GM19043 (cell line): Measurements from ENCODE around the gene TRIM17.

Experiments used
- ATAC-seq: cut with Tn5 transposase; IDR thresholded peaks from one replicate; pipeline ENCODE4 v1.9.1; 2021; ENCODE audit warnings: low read depth; ENCODE audit not compliant: unreplicated experiment

Gene TRIM17

DNA sequence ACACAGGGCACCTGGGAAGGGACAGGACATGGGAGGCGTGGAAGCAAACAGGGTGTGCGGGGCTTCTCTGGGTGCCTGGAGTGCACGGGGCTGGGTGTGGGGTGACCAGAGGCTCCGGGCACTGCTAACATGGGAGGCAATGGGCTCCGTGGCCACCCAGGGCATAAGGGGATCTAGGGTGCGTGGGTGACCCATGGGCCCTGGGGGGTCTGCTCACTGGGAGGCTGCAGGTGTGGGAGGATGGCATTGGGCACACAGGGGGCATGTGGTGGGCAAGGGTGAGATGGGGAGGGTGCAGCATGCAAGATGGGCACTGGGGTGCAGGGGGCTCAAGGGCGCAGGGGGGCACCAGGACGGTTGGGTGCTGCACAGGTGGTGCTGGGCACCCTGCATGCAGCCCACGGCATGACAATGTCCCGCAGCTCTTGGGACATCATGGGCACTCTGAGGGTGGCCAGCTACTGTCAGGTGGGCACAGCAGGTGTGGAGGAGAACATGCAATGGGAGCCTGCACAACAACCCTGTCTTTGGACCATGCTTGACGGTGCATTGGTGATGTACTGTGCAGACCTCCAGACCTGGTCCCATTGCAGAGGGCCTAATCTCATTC is 25.1 kb downstream of the TRIM17 start:
- ATAC-seq: no peak

GRCh38 chr1:228390649-228391048 is 26.0 kb downstream of the TRIM17 start:
- ATAC-seq: no peak

GRCh38 chr1:228387321-228387720 is 29.3 kb downstream of the TRIM17 start:
- ATAC-seq: no peak

- no peak for ATAC-seq
Measured at GRCh38 chr1:228385232-228385631, 31.4 kb downstream of the TRIM17 start.

GRCh38 chr1:228383773-228384172 is 32.9 kb downstream of the TRIM17 start:
- no peak for ATAC-seq

- ATAC-seq: no peak
Measured at GRCh38 chr1:228381356-228381755, 35.3 kb downstream of the TRIM17 start.

DNA sequence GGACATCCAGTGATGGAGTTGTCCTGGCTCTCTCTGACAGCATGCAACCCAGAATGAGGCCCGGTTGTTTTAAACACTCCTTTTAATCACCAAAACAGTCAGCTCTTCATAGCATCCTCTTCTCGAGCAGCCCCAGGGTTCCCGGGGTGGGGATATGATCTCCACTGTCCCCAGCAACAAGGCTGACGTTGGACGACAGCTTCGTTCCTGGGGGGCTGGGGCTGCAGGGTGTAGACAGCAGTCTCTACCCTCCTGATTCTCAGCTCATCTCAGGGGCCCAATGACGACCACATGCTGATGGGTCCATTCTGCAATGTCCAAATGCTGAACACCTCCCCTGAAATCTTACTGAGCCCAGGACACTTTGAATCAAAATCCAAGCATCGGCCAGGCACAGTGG is 37.0 kb downstream of the TRIM17 start:
- ATAC-seq: no peak

DNA sequence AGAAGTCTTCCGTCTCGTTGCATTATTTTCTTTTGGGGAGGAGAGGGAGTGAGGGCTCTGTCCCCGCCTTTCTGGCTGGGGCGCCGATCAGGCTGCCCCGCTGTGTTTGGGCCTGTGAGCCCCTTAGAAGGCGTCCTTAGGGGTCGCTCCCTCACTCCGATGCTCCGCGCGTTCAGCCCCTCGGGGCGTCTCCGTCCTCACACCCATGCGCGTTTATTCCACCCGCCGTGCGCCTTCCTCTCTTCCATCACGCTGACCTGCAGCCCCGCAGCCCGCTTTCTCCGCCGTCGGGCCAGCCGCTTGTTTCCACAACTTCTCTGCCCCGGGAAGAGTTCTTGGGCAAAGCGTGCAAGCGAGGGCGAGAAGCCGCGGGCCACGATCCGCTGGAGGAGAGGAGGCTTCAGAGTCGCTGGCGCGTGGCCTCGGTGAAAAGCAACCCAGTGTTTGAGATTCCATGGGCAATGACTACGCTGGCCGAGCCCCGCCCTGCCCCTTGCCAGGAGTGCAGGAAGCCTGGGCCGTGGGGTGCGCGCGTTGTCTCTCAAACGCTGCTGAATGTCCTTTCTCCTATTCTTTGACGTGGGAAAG is 37.7 kb downstream of the TRIM17 start:
- no peak for ATAC-seq

DNA sequence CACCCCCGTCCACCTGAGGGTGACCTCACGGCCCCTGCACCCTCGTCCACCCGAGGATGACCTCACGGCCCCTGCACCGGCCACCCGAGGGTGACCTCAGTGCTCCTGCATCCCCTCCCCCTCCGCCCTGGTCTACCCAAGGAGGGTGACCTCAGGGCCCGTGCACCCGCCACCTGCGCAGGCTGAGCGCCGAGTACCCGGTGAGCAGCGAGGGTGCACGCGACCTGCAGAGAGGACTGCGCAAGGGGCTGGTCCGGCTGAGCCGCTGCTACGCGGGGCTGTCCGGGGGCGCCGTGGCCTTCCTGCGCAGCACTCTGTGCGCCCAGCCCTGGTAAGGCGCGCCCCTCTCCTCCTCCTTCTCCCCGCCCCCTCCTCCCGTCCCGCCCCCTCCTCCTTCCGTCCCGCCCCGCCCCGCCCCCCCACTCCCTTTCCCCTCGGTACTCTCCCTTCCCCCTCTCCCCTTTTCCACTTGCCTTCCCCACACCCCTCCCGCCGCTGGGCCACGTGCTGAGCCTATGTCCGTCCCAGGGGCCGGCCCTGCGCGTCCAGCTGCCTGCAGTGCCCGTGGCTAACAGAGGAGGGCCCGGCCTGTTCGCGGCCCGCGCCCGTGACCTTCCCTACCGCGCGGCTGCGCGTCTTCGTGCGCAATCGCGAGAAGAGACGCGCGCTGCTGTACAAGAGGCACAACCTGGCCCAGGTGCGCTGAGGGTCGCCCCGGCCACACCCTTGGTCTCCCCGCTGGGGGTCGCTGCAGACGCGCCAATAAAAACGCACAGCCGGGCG is 38.4 kb downstream of the TRIM17 start:
- ATAC-seq: no peak

DNA sequence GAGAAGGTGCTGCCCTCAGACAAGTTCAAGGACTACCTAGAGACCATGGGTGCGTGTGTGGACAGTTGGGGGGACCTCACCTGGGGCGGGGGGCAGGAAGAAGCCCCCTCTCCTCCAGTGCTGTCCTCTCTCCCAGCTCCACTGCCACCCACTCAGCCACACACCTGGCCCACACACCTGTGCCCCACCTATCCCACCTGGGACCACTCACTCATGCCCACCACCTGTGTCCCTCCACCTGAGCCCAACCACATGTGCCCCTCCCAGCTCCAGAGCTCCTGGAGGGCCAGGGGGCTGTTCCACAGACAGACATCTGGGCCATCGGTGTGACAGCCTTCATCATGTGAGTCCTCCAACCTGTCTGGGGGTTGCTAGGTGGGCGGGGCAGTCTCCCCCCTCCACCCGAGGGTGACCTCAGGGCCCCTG is 39.0 kb downstream of the TRIM17 start:
- ATAC-seq: no peak

- no peak for ATAC-seq
Measured at GRCh38 chr1:228376651-228377631, 39.7 kb downstream of the TRIM17 start.

DNA sequence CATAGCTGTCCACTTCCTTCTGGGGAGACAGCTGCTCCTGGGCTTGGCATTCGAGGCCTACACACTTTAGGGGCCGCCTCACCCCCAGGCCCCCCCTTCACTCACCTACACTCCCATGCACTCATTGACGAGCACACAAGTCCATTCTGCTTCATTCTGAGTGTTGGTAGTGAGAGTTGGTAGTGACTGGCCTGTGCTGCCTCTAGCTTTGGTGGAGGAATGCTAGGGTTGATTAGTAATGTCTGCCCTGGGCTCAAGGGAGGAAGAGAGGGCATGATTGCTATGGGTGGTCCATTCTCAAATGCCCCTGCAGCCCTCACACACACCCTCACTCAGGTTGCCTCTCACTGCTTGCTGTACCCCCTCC is 40.4 kb downstream of the TRIM17 start:
- ATAC-seq: no peak

DNA sequence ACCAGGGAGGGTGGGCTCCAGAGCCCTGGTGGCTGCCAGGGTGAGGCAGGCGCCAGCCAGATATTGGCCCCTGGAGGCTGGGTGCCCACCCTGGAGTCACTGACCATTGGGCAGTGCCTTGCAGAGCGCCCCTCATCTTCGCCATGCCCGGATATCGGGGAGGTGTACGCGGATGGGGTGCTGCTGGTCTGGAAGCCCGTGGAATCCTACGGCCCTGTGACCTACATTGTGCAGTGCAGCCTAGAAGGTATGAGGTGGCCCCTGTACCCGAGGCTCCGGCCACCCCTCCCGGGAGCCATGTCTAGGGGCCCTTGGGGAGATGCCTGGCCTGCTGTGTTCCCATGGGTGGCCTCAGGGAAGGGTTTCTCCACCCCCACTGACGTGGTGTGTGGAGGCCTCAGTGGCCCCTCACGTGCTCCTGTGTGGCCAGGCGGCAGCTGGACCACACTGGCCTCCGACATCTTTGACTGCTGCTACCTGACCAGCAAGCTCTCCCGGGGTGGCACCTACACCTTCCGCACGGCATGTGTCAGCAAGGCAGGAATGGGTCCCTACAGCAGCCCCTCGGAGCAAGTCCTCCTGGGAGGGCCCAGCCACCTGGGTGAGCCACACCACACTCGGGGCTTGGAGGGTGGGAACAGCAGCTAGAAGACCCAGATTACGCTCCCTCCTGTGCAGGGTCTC is 40.9 kb downstream of the TRIM17 start:
- ATAC-seq: no peak

DNA sequence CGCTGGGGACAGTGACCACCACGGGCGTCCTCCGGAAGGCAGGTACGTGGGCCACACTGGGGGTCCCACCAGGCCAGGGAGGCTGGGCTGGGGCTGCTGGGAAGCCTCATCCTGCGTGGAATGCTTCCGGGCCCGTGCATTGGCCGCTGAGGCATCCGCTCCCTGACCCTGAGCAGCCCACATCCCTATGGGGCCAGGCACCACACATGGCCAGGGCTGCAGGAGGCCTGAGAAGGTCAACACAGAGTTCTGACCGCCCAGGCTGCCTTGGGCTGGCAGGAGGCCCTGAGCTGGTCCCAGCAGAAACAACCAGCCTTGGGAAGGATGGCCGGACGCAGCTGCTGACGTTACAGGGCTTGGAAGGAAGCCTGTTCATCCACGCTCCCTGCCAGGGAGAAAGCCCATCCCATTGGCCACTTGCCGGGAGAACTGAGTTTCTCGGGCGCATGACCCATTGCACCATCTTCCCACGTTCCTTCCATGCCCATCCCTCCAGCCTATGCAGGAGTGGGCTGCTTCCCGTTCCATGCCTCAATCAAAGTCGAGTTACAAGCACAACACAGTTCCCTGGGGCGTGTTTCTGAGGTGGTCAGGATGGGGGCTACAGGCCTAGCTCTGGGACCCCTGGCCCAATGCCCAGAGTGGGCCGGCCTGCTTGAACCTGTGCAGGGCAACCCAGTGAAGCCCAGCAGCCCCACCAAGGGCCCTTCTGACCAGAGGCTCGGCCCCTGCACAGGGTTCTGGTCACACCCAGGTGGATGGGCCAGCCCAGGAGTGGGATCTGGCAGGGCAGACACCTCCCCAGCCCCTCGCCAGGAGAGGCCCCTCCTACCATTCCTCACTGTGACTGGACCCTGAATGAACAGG is 41.7 kb downstream of the TRIM17 start:
- no peak for ATAC-seq

GRCh38 chr1:228373681-228374571 is 42.7 kb downstream of the TRIM17 start:
- no peak for ATAC-seq

GRCh38 chr1:228373004-228373680 is 43.5 kb downstream of the TRIM17 start:
- ATAC-seq: no peak

- ATAC-seq: no peak
Measured at GRCh38 chr1:228372183-228373003, 44.3 kb downstream of the TRIM17 start.
